Vagina (tissue), 2 donors: ENCODE data around the gene ZNF30.

Experiments used
- CTCF ChIP-seq, 3 experiments: fragments of 450-650 bp in 2 of 3; fragments of 200-600 bp in 1 of 3; sonication (generic) in 1 of 3; IDR thresholded peaks; one replicate each; pipeline ENCODE4 v1.5.1; 2017 to 2019; ENCODE audit warnings: antibody characterized with exemption in 3 of 3, mild to moderate bottlenecking in 2 of 3, moderate library complexity in 2 of 3
- POLR2A ChIP-seq, 2 donors: fragments of 450-650 bp; IDR thresholded peaks; one replicate each; pipeline ENCODE4 v1.6.1; 2017; ENCODE audit warnings: antibody characterized with exemption in 2 of 2, mild to moderate bottlenecking in 2 of 2, moderate library complexity in 2 of 2
- POLR2AphosphoS5 ChIP-seq, 2 donors: sonication (generic); formaldehyde crosslinking; IDR thresholded peaks; one replicate each; pipeline ENCODE4 v1.9.0; 2017; ENCODE audit warnings: antibody characterized with exemption in 2 of 2, mild to moderate bottlenecking in 2 of 2, low read depth in 1 of 2; ENCODE audit not compliant: insufficient read depth in 1 of 2

GRCh38 chr19:34983786-34984185 lies 57.1 kb downstream of the ZNF30 start:
- TF ChIP-seq POLR2AphosphoS5 (IDR thresholded peaks at IDR 0.05; ENCODE audit: insufficient read depth in 1 of 2, low read depth in 1 of 2) (no peak), CTCF (IDR thresholded peaks at IDR 0.05) (no peak), POLR2A (IDR thresholded peaks at IDR 0.05) (no peak)
